Upper lobe of left lung (tissue), 6 donors: ENCODE results near the gene UBASH3A. TPM values are rescaled to one million over a fixed set of nuclear protein-coding genes. Genes with fewer than 3 reads are reported as not detected.

ENCODE experiments used
- ATAC-seq, 2 donors: fragments of 200-7000 bp; cut with Tn5 transposase; one replicate each; pipeline ENCODE4 v1.9.1; 2022; ENCODE audit warnings: mild to moderate bottlenecking in 2 of 2, moderate library complexity in 2 of 2; ENCODE audit not compliant: low FRiP score in 2 of 2
- DNase-seq, 2 donors: peaks; one replicate each; pipeline ENCODE4 v3.0.0-alpha.2; 2019 to 2020
- H3K27ac ChIP-seq, 4 donors: fragments of 200-600 bp; sonication (generic); one replicate each; pipeline ENCODE4 v1.5.1; 2016 to 2019
- H3K27me3 ChIP-seq, 4 donors: fragments of 200-600 bp; sonication (generic); one replicate each; pipeline ENCODE4 v1.5.1; 2017 to 2019
- H3K36me3 ChIP-seq, 4 donors: fragments of 200-600 bp; sonication (generic); one replicate each; pipeline ENCODE4 v1.5.1; 2016 to 2019
- H3K4me1 ChIP-seq, 4 donors: fragments of 200-600 bp; sonication (generic); one replicate each; pipeline ENCODE4 v1.5.1; 2018 to 2019
- H3K4me3 ChIP-seq, 4 donors: fragments of 200-600 bp; sonication (generic); one replicate each; pipeline ENCODE4 v1.5.1; 2017 to 2019; ENCODE audit warnings: mild to moderate bottlenecking in 2 of 4, moderate library complexity in 1 of 4
- H3K9me3 ChIP-seq, 4 donors: fragments of 200-600 bp; sonication (generic); one replicate each; pipeline ENCODE4 v1.5.1; 2018 to 2019
- EP300 ChIP-seq, 4 donors: sonication (generic); formaldehyde crosslinking; IDR thresholded peaks; one replicate each; pipeline ENCODE4 v1.5.1; 2017; ENCODE audit warnings: antibody characterized with exemption in 4 of 4, control low read depth in 2 of 4
- POLR2A ChIP-seq, 4 donors: fragments of 450-650 bp; IDR thresholded peaks; one replicate each; pipeline ENCODE4 v1.5.1; 2016 to 2017; ENCODE audit warnings: antibody characterized with exemption in 4 of 4, mild to moderate bottlenecking in 2 of 4
- POLR2AphosphoS5 ChIP-seq, 2 donors: sonication (generic); formaldehyde crosslinking; IDR thresholded peaks; one replicate each; pipeline ENCODE4 v1.5.1; 2017; ENCODE audit warnings: antibody characterized with exemption in 2 of 2
- WGBS, 2 donors: methylation state at CpG; one replicate each; pipeline ENCODE4 v1.1.5; 2017 to 2018; 5-methylcytosine and 5-hydroxymethylcytosine counted together
- total RNA-seq, 6 donors: library from RNA; depleted of rRNA in 4 of 6; stranded (reverse); fragments of >200 nt in 4 of 6; gene quantifications; one replicate each; pipeline versions ENCODE4 v1.1.0 to v1.2.1, GENCODE V29; 2016 to 2021
- TF ChIP-seq, protein P1 (sequence below), 6 experiments: fragments of 450-650 bp in 4 of 6; fragments of 200-600 bp in 2 of 6; sonication (generic) in 2 of 6; IDR thresholded peaks; one replicate each; pipeline ENCODE4 v1.5.1; 2016 to 2019; ENCODE audit warnings: antibody characterized with exemption in 6 of 6
- donor health status: DM: no; HTN: no; CAD: no; lungs with moderate emphysema.
- donor health status: DM: no; HTN: yes; CAD: no; lungs with severe emphysema.

UBASH3A gene
- total RNA-seq, 6 donors from 2014 or later, result 1.4 to 7.3 (median 2.9) TPM; not detected in 1

- H3K9me3 ChIP-seq, result no peaks in the 10 kb centered on the region
- H3K4me3 ChIP-seq, result peak overlapping the region in 2 of 4 donors; percentile 25 to 27
- peak overlapping the region in 2 of 4 donors; percentile 33 to 59 for H3K27ac ChIP-seq
- no peaks in the 10 kb centered on the region for H3K36me3 ChIP-seq
- 74 to 76% methylated on average over 6 of the region's 6 CpGs for WGBS, 2 donors
- DNase-seq (peak in 1 of 2 donors; percentile 51), ATAC-seq (peak in 1 of 2 donors; percentile 32)
- TF ChIP-seq POLR2A (IDR thresholded peaks at IDR 0.05), result no peak
- no peak for TF ChIP-seq EP300 (IDR thresholded peaks at IDR 0.05)
- TF ChIP-seq, protein P1, sequence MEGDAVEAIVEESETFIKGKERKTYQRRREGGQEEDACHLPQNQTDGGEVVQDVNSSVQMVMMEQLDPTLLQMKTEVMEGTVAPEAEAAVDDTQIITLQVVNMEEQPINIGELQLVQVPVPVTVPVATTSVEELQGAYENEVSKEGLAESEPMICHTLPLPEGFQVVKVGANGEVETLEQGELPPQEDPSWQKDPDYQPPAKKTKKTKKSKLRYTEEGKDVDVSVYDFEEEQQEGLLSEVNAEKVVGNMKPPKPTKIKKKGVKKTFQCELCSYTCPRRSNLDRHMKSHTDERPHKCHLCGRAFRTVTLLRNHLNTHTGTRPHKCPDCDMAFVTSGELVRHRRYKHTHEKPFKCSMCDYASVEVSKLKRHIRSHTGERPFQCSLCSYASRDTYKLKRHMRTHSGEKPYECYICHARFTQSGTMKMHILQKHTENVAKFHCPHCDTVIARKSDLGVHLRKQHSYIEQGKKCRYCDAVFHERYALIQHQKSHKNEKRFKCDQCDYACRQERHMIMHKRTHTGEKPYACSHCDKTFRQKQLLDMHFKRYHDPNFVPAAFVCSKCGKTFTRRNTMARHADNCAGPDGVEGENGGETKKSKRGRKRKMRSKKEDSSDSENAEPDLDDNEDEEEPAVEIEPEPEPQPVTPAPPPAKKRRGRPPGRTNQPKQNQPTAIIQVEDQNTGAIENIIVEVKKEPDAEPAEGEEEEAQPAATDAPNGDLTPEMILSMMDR (IDR thresholded peaks at IDR 0.05), result no peak
- TF ChIP-seq POLR2AphosphoS5 (IDR thresholded peaks at IDR 0.05), result no peak
- no peaks in the 10 kb centered on the region for H3K27me3 ChIP-seq
- peaks cover 5 to 21% (median 8%) of the 10 kb centered on the region in 4 donors for H3K4me1 ChIP-seq
These were observed 14.3 kb upstream of the UBASH3A start for GRCh38 chr21:42389449-42389835.

GRCh38 chr21:42390193-42390592 lies 13.5 kb upstream of the UBASH3A start:
- ATAC-seq (no peak), DNase-seq (no peak)
- Histone ChIP-seq H3K36me3 (no peaks in the 10 kb centered on the region), H3K9me3 (no peaks in the 10 kb centered on the region), H3K4me3 (no peak overlapping the region), H3K27me3 (no peaks in the 10 kb centered on the region), H3K27ac (no peak overlapping the region), H3K4me1 (peaks cover 3 to 18% (median 9%) of the 10 kb centered on the region in 4 donors)
- TF ChIP-seq, protein P1 (IDR thresholded peaks at IDR 0.05), result no peak
- TF ChIP-seq POLR2A (IDR thresholded peaks at IDR 0.05), result no peak
- TF ChIP-seq EP300 (IDR thresholded peaks at IDR 0.05), result no peak
- TF ChIP-seq POLR2AphosphoS5 (IDR thresholded peaks at IDR 0.05), result no peak
- WGBS, 2 donors, result 85 to 87% methylated on average over 5 of the region's 5 CpGs

- TF ChIP-seq EP300 (IDR thresholded peaks at IDR 0.05), result no peak
- TF ChIP-seq, protein P1 (IDR thresholded peaks at IDR 0.05), result no peak
- ATAC-seq (no peak), DNase-seq (no peak)
- Histone ChIP-seq H3K9me3 (no peaks in the 10 kb centered on the region), H3K27me3 (no peaks in the 10 kb centered on the region), H3K36me3 (no peaks in the 10 kb centered on the region), H3K27ac (no peak overlapping the region), H3K4me1 (peaks cover 0 to 18% (median 12%) of the 10 kb centered on the region in 4 donors), H3K4me3 (no peak overlapping the region)
- WGBS, 2 donors, result 69 to 72% methylated on average over 2 of the region's 2 CpGs
These were observed 13.0 kb upstream of the UBASH3A start for GRCh38 chr21:42390696-42391095.

DNA sequence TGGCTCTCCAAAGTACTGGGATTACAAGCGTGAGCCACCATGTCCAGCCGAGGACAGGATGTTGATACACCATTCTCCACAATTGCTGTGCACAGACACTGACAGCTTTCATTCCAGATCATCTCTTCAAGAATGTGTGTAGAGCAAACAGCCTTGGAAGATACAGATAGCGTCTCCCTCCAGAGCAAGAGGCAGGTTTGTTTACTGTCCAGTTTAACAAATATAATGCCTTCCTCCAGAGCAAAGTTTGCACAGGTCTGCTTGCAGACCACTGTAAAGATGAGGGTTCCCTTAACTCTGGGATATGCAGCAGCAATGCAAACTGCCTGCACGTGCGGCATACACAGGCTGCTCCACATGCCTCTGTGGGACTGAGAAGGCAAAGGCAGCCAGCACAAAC lies 12.4 kb upstream of the UBASH3A start:
- no peak overlapping the region for H3K27ac ChIP-seq
- WGBS, 2 donors, result 83 to 93% methylated on average over 5 of the region's 5 CpGs
- peaks cover 0 to 19% (median 15%) of the 10 kb centered on the region in 4 donors for H3K4me1 ChIP-seq
- no peaks in the 10 kb centered on the region for H3K36me3 ChIP-seq
- DNase-seq, result no peak
- no peaks in the 10 kb centered on the region for H3K9me3 ChIP-seq
- H3K27me3 ChIP-seq, result no peaks in the 10 kb centered on the region
- no peak for ATAC-seq
- no peak overlapping the region for H3K4me3 ChIP-seq
- TF ChIP-seq POLR2A (IDR thresholded peaks at IDR 0.05) (no peak), POLR2AphosphoS5 (IDR thresholded peaks at IDR 0.05) (no peak), EP300 (IDR thresholded peaks at IDR 0.05) (no peak)
- TF ChIP-seq, protein P1 (IDR thresholded peaks at IDR 0.05), result no peak

DNA sequence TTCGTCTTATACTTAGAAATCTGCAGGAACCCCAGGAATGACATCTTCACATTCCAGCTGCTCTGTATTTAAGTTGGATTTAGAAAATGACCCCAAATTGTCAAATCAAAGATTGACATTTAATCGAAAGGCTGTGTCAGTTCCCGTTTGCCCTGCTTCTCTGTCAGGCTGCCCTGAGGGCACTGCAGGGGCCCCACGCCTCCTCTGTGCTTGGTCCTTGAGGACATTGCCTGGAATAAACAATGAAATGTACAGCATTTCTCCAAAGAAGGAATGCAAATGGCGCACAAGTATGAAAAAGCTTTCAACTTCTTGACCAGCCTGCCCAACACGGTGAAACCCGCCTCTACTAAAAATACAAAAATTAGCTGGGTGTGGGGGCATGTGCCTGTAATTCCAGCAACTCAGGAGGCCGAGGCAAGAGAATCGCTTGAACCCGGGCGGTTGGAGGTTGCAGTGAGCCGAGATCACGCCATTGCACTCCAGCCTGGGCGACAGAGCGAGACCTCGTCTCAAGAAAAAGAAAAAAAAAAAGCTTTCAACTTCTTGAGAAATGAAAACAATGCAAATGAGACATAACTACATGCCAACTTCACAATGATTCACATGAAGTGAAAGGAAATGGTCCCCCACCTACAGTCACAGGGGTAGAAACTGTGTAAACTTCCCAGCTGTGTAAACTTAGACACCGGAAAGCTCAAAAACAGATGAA lies 10.8 kb upstream of the UBASH3A start:
- Histone ChIP-seq H3K27ac (no peak overlapping the region), H3K4me3 (no peak overlapping the region), H3K9me3 (no peaks in the 10 kb centered on the region), H3K4me1 (peaks cover 0 to 19% (median 15%) of the 10 kb centered on the region in 4 donors), H3K27me3 (no peaks in the 10 kb centered on the region), H3K36me3 (no peaks in the 10 kb centered on the region)
- DNase-seq (no peak), ATAC-seq (no peak)
- TF ChIP-seq EP300 (IDR thresholded peaks at IDR 0.05) (no peak), POLR2A (IDR thresholded peaks at IDR 0.05) (no peak), POLR2AphosphoS5 (IDR thresholded peaks at IDR 0.05) (no peak)
- TF ChIP-seq, protein P1 (IDR thresholded peaks at IDR 0.05), result no peak
- 71 to 77% methylated on average over 17 of the region's 17 CpGs for WGBS, 2 donors
